HG03520 (cell line): ENCODE data around the gene SYTL2.

Experiments used
- ATAC-seq: cut with Tn5 transposase; IDR thresholded peaks from one replicate; pipeline ENCODE4 v1.9.1; 2021; ENCODE audit warnings: mild to moderate bottlenecking, moderate library complexity; ENCODE audit not compliant: unreplicated experiment

SYTL2 gene

GRCh38 chr11:85767246-85767945 lies 43.5 kb downstream of the SYTL2 start:
- no peak for ATAC-seq

GRCh38 chr11:85766721-85767161 lies 44.2 kb downstream of the SYTL2 start:
- no peak for ATAC-seq

GRCh38 chr11:85764796-85765195 lies 46.1 kb downstream of the SYTL2 start:
- ATAC-seq, result no peak

- ATAC-seq, result no peak
These were observed 48.7 kb downstream of the SYTL2 start for GRCh38 chr11:85762226-85762625.

- no peak for ATAC-seq
These were observed 51.0 kb downstream of the SYTL2 start for GRCh38 chr11:85759915-85760314.

GRCh38 chr11:85758480-85759039 lies 52.4 kb downstream of the SYTL2 start:
- no peak for ATAC-seq

- ATAC-seq, result no peak
These were observed 52.9 kb downstream of the SYTL2 start for GRCh38 chr11:85758026-85758425.

- no peak for ATAC-seq
These were observed 54.3 kb downstream of the SYTL2 start for GRCh38 chr11:85756401-85757200.

- no peak for ATAC-seq
These were observed 55.2 kb downstream of the SYTL2 start for GRCh38 chr11:85755701-85756100.

GRCh38 chr11:85755285-85755684 lies 55.7 kb downstream of the SYTL2 start:
- no peak for ATAC-seq

GRCh38 chr11:85752890-85753581 lies 57.9 kb downstream of the SYTL2 start:
- no peak for ATAC-seq

GRCh38 chr11:85752201-85752889 lies 58.6 kb downstream of the SYTL2 start:
- no peak for ATAC-seq

- ATAC-seq, result no peak
These were observed 59.2 kb downstream of the SYTL2 start for GRCh38 chr11:85751724-85752123.

- no peak for ATAC-seq
These were observed 60.3 kb downstream of the SYTL2 start for GRCh38 chr11:85750646-85751045.

GRCh38 chr11:85749884-85750283 lies 61.1 kb downstream of the SYTL2 start:
- ATAC-seq, result no peak

GRCh38 chr11:85749287-85749834 lies 61.6 kb downstream of the SYTL2 start:
- ATAC-seq, result no peak

- ATAC-seq, result no peak
These were observed 62.5 kb downstream of the SYTL2 start for GRCh38 chr11:85748455-85748891.

GRCh38 chr11:85746670-85747069 lies 64.3 kb downstream of the SYTL2 start:
- ATAC-seq, result no peak

- no peak for ATAC-seq
These were observed 65.3 kb downstream of the SYTL2 start for GRCh38 chr11:85745626-85746025.

GRCh38 chr11:85742873-85743275 lies 68.1 kb downstream of the SYTL2 start:
- no peak for ATAC-seq
